GM21367 (cell line): ENCODE results near the gene EPN2.

Experiments
- ATAC-seq: cut with Tn5 transposase; IDR thresholded peaks from one replicate; pipeline ENCODE4 v1.9.1; 2021; ENCODE audit not compliant: unreplicated experiment

EPN2 gene

GRCh38 chr17:19363460-19364035 lies 126.4 kb downstream of the EPN2 start:
- no peak for ATAC-seq

GRCh38 chr17:19364699-19365498 lies 127.7 kb downstream of the EPN2 start:
- no peak for ATAC-seq

- no peak for ATAC-seq
Observed at GRCh38 chr17:19365499-19365817, 128.3 kb downstream of the EPN2 start.

- ATAC-seq = no peak
Observed at GRCh38 chr17:19365833-19366636, 128.9 kb downstream of the EPN2 start.

GRCh38 chr17:19366637-19366972 lies 129.4 kb downstream of the EPN2 start:
- no peak for ATAC-seq

GRCh38 chr17:19368229-19368628 lies 131.1 kb downstream of the EPN2 start:
- no peak for ATAC-seq

- ATAC-seq = no peak
Observed at GRCh38 chr17:19369107-19369778, 132.1 kb downstream of the EPN2 start.

- ATAC-seq = no peak
Observed at GRCh38 chr17:19369846-19370492, 132.8 kb downstream of the EPN2 start.

- ATAC-seq = no peak
Observed at GRCh38 chr17:19370493-19370960, 133.4 kb downstream of the EPN2 start.

GRCh38 chr17:19371259-19372010 lies 134.3 kb downstream of the EPN2 start:
- no peak for ATAC-seq

GRCh38 chr17:19372011-19372370 lies 134.8 kb downstream of the EPN2 start:
- no peak for ATAC-seq

- no peak for ATAC-seq
Observed at GRCh38 chr17:19372439-19372838, 135.3 kb downstream of the EPN2 start.

GRCh38 chr17:19372866-19373504 lies 135.8 kb downstream of the EPN2 start:
- ATAC-seq = no peak

- ATAC-seq = no peak
Observed at GRCh38 chr17:19374136-19374535, 137.0 kb downstream of the EPN2 start.

GRCh38 chr17:19375732-19376131 lies 138.6 kb downstream of the EPN2 start:
- ATAC-seq = no peak

GRCh38 chr17:19376811-19377210 lies 139.6 kb downstream of the EPN2 start:
- ATAC-seq = no peak

- ATAC-seq = peak; percentile 88
Observed at GRCh38 chr17:19377602-19378415, 140.6 kb downstream of the EPN2 start.

GRCh38 chr17:19378416-19379360 lies 141.5 kb downstream of the EPN2 start, which contains the start of gene MAPK7:
Gene MAPK7 (plus strand): TSS chr17:19378498. CDS start chr17:19378901, 403 bp downstream.
- no peak for ATAC-seq
